GM19438 (cell line): Measurements from ENCODE around the gene STK11IP.
"Not testable (repeated sequence)": the region's sequence is repeated elsewhere in the genome, so short reads cannot be mapped to it uniquely, and the experiment has no call there.

Source experiments
- ATAC-seq: cut with Tn5 transposase; IDR thresholded peaks from one replicate; pipeline ENCODE4 v1.9.1; 2021; ENCODE audit warnings: low read depth; ENCODE audit not compliant: unreplicated experiment

Gene STK11IP

DNA sequence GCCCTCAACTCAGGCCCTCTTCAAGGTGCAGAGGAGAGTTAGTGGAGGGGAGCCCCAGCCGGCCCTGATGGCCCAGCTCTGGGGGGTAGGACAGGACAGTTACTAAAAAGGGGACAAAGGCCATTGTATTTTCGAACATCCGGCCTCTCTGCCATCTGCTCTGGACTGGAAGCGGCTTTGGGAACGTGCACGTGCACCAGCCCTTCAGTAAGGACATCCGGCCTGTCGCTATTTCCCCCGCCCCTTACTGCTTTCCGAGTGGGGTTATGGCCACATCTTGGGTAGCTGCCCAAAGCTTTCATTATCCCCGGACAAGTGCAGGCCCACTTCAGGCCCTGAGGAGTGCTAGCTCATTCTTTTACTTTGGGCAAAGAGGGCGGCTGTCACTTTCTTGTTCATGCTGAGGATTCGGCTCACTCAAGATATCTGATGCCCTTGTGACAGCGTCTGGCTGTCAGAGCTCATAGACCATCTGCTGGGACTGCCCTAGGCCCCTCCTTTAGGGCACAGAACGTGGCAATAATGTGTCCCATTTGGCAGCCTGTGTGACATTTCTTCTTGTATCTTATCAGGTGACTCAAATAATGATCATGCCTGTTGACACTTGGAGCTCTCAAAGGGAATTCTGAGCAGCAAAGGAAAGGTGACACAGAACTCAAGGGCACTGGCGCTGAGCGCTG, 47.3 kb downstream of the STK11IP start:
- ATAC-seq, result no peak

DNA sequence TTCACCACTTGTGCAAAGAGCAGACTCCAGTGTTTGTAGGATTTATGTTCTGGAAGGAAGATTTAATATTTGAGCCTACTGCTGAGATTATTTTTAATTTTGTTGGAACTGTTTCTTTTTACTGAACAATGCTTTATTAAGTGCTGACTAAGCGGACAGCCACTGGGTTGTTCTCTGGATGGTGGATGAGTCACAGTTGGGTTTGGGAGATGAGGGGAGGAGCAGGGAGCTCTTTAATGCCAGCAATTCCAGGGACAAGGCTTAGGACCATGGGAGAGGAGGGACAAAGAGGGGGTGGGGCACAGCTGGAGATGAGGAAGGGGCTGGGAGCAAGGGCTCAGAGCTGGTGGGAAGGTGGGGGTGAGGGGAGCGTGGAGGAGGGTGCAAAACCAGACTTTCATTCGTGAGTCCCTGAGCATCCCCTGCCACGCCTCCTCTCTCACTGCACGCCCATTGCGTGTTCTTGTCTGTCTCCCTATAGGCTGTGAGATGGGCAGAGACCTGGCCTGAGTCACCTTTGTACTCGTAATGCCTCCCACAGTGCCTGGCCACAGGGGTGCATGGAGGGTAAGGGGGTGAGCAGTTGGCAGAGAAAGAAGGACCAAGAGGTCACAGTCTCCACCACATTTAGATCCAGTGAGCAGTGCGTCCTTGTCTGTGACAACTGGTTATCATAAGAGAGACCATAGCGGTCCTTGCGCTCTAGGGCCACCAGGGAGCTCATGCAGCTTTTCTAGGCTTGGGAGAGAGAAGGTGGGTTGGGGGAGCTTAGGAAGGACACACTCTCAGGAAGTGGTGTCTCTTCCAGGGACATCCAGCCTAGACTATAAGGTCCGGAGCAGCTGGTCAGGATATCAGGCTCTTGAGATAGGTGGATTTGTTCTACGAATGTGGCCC, 48.2 kb downstream of the STK11IP start:
- no peak for ATAC-seq

DNA sequence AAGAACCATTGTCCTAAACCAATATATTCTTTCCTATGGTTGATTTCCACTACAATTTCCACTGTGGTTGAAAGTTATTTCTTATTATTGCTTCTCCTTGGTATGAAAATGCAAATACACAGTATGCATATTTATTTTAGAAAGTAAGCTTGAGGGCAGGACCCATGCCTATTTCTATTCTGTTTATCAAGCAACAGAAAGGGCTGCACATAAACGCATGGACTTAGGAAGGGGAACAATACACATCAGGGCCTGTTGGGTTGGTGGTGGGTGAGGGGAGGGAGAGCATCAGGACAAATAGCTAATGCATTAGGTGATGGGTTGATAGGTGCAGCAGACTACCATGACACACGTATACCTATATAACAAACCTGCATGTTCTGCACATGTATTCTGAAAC, 50.5 kb downstream of the STK11IP start:
- ATAC-seq, result no peak

DNA sequence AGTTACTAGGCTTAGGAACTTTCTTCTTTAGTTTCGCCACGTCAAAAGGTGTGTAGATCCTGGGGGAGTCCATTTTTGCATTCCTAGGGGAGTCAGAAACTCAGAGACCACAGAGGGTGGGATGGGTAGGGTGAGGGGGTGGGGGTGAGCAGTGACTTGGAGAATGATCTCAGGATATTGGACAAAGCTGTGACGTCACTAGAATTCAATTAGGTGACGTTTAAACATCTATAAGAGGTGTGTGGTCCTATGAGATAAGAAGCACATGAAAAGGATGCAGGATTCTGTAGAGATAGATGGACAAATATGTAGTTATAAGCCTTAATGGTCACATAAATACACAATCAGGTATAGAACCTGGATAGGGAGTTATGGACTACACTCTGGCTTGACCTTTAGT, 51.3 kb downstream of the STK11IP start:
- ATAC-seq, result no peak

DNA sequence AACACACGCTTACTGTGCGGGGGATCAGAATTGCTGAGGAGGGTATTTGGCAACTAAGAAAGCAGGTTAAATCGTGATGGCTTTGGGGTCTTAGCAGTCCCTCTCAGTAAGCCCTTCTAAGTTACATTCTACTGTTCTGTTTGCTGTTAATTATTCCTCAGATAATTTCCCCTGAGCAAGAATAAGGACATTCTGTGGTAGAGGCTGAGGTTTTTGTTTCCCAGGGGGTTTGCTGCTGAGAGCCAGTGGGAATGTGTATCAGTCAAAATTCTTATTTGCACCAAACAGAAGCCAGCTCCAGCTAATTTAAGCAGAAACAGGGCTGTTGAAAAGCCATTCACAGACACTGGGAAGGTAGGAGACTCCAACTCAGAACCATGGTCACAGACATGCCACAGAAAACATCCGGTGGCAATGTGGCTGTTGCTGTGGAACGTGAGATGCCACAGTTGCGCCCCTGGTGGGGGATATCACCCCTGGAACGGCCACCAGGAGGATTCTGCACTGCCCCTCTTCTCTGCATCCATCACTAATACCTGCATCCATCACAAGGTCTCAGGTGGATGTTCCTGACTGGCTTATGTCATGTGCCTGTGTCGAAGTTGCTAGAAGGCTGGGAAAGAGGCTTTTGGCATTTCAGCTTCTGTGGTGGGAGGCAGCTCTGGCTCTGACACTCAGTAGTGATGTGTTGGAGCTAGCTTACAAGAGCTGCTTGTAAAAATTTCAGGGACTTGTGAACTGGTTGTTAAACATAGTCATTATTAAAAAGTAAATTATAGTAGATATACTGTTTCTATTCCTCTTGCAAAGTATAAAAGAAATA, 53.0 kb downstream of the STK11IP start:
- ATAC-seq, result peak; percentile 52

DNA sequence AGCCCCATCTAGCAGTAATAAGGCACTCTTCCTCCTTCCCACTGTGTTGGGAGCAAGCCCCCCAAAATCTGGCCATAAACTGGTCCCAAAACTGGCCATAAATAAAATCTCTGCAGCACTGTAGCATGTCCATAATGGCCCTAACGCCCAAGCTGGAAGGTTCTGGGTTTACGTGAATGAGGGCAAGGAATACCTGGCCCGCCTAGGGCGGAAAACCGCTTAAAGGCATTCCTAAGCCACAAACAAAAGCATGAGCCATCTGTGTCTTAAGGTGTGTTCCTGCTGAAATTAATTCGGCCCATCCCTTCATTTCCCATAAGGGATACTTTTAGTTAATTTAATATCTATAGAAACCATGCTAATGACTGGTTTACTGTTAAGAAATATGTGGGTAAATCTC, 54.0 kb downstream of the STK11IP start:
- ATAC-seq, result not testable (repeated sequence)

DNA sequence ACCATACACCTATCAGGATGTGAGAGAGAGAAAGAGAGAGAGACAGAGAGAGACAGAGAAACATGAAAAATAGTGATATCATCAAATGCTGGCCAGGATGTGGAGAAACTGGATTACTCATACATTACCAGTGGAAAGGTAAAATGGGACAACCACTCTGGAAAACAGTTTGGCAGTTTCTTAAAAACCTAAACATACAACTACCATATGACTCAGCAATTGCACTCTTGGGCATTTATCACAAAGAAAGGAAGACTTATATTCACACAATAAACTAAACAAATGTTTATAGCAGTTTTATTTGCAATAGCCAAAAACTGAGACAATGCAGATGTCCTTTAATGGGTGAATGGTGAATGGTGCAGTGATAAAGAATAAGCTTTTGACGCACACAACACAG, 58.9 kb downstream of the STK11IP start:
- ATAC-seq, result no peak

DNA sequence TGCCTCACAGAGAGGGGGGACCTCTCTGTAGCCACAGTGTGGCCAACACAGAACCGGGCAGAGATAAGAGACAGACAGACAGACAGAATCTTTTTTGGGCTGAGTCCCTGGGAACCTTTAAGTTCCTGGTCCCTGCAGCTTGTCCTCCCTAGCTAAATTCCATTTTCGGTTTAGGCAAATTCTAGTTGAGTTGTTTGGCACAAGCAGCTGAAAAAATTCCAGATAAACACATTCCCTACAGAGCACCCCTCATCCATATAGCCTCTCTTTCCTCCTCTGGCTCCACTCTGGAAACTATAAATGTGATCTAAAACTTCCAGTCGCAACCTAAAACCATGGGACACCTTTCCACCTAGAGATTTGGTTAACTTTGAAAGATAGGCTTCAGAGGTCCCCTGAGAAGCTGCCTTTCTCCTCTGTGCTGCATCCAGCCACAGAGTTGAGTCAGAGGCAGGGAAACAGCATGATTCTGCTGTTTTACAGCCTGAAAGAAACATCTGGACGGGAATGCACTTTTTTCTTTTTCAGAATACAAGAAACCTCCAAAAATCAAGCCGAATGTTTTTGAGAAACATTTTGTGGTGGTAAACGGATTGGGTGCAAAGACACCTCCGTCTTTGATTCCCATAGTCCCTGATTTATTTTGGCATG, 60.7 kb downstream of the STK11IP start:
- no peak for ATAC-seq

DNA sequence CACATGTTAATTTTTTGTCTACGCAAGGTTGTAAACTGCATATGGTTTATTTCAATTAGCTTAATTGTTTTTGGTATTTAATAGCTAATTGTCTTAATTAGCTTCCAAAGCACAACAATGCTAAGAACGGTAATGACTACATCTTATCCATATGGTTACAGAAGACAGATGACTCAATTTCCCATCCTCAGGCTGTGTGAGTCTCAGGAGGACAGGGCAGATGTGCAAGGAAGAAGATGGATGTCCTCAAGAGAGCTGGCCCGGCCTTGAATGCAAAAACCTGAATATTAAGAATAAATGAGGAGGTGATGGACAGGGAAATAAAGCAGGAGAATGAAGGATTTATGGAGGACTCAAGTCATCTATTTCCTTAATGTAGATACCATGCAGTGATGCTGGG, 61.2 kb downstream of the STK11IP start:
- ATAC-seq, result no peak

DNA sequence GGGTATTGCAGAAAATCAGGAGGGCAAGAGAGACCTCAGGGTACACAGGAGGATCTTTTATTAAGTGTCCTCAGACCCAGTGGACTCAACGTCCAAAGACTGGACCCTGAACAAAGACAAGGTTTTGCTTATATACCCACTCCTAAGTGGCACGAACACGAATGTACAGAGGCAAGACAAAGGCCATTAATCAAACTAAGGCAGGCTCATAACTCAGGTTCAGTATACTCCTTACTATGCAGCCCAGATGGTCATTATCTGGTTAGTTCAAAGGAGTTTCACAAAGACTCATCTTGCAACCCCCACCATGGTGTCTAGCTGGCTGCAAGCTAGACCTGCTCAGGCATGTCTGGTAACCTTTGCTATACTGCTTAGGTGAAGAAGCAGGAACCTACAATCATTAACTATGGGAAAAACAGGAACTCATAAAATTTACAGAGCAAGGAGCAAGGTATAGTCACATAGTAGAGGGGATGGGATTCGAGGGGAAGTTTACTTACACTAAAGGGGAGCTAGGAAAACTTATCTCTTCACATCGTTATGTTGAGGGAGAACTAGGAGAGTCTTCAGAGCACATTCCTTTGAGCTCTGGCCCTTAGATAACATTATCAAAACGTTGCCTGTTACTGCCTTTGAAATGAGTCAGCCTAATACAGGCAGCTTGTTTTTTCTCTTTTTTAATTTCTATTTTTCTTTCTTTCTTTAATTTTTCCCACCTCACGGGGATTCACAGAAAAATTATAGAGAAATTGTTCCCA, 63.7 kb downstream of the STK11IP start:
- peak; percentile 94 for ATAC-seq

DNA sequence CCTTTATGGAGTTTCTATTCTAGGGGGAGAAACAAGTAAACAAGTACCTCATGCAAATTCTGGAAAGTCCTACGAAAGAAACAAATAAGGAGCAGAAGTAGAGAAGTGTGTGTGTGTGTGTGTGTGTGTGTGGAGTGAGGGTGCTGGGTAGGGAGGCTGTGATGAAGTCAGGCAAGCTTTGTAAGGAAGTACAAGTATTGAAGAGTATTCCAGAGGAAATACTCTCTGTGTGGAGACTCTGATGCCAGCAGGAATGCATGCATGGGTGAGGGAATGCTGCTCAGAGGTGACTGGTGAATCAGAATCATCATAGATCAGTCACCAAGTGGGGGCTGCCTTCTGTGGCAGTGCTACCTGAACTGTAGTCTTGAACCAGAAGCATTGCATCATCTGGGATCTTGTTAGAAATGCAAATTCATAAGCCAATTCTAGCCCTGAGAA, 64.3 kb downstream of the STK11IP start:
- no peak for ATAC-seq

DNA sequence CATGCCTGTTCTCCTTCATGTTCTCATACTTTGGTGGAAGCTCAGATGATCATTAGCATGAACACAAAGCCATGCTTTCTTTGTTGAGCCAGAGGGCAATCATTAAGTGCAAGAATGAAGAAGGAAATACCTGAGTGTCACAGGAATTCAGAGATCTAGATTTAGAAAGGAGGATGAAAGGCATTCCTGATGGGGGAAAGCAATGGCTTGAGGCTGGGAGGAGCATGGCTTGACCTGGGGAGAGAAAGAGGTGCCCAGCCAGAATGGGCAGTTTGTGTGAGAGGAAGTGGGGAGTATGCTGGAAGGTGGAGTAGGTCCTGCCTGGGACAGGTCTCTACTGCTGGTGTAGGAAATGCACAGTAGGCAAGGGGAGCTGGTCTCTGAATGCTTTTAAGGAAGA, 64.9 kb downstream of the STK11IP start:
- no peak for ATAC-seq

DNA sequence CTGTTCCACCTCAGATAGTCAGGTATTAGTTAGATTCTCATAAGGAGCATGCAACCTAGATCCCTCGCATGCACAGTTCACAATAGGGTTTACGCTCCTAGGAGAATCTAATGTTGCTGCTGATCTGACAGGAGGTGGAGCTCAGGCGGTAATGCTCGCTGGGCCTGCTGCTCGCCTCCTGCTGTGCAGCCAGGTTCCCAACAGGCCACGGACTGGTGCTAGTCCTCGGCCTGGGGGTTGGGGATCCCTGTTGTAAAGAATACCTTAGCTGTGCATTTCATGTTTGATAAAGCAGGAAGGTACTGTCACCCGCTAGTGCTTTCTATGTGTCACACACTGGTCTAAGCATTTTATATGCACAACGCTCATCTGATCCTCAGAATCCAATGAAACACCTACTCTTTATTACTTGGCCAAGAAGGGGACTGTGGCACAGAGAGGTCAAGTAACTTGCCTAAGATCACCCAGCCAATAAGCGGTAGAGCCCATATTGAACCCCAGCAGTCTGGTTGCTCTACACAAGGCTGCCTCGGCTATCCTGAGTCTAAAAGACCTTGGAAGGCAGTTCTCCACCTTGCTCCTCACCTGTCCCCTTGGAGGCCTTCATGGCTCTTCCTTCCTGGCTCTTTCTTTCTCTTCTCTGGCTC, 65.6 kb downstream of the STK11IP start:
- ATAC-seq, result no peak

DNA sequence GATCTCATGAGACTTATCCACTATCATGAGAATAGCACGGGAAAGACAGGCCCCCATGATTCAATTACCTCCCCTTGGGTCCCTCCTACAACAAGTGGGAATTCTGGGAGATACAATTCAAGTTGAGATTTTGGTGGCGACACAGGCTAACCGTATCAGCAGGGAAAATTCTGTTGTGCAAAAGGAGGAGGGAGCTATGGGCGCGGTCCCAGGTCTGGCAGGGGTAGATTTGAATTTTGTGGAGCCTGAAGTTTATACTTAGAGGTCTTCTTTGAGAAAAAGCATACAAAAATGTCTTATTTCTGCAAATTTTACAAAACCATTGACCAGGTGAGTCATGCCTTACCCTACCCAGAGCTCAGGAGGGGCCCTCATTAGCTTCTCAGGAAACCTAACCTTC, 66.4 kb downstream of the STK11IP start:
- no peak for ATAC-seq

DNA sequence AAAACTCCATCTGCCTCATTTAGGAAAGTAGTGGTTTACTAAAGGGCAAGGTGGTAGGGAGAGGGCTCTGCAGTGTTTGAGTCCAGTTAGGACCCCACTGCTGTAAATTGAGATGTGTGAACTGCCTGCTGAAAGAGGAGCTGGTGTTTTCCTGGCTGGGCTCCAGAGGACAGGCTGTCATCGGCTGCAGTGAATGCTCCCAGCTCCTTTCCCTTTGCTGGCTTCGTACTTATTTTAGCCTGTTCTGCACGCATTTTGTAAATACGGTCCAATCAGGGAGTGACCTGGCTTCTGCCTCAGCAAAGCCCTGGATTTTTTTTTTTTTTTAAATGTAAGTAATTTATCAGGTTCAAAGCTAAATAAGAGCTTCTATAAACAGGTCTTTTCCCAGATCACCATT, 67.3 kb downstream of the STK11IP start:
- no peak for ATAC-seq

DNA sequence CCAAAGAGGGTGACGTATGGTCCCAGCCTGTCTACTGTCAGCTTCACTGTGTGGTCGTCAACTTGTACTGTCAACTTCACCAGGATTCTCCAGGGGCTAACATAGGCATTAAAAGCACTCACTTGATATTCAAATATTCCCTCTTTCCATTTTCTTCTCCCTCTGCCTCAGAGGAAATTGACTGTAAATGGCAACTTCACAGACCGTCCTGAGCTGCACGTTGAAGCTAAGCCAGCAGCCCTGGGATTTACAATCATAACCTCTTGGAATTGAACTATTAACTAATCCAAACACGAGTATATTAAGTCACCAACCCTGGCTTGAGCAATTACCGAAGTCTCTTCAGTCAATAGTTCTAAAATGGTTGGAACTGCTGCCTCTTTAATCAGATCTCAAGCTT, 68.3 kb downstream of the STK11IP start:
- ATAC-seq, result no peak
